SK-N-SH treated with all-trans-retinoic acid at 6 μM for 48 hours (cell line): ENCODE data around the gene BARHL1.

Experiments used
- ATAC-seq: fragments of 200-7000 bp; cut with Tn5 transposase; 3 replicates; pipeline ENCODE4 v1.9.1; 2020; ENCODE audit warnings: mild to moderate bottlenecking, moderate library complexity
- ARNTL ChIP-seq: fragments of 450-650 bp; formaldehyde crosslinking; IDR thresholded peaks from 2 replicates; pipeline ENCODE4 v1.5.0; 2020; ENCODE audit warnings: low read depth, mild to moderate bottlenecking, moderate library complexity, borderline replicate concordance
- BACH2 ChIP-seq: fragments of 250-450 bp; sonication (Bioruptor Pico); IDR thresholded peaks from 2 replicates; pipeline ENCODE4 v1.9.0; 2021; ENCODE audit warnings: mild to moderate bottlenecking, borderline replicate concordance
- CSDC2 ChIP-seq: fragments of 250-450 bp; sonication (Bioruptor Pico); IDR thresholded peaks from 2 replicates; pipeline ENCODE4 v1.5.0; 2020; ENCODE audit warnings: mild to moderate bottlenecking, moderate library complexity
- ESRRG ChIP-seq: fragments of 250-450 bp; sonication (Bioruptor Pico); IDR thresholded peaks from 2 replicates; pipeline ENCODE4 v1.6.1; 2021; ENCODE audit warnings: mild to moderate bottlenecking
- GLIS3 ChIP-seq: fragments of 250-450 bp; sonication (Bioruptor Pico); IDR thresholded peaks from 2 replicates; pipeline ENCODE4 v1.5.0; 2020; ENCODE audit warnings: mild to moderate bottlenecking, moderate library complexity
- OSR1 ChIP-seq: fragments of 250-450 bp; sonication (Bioruptor Pico); IDR thresholded peaks from 2 replicates; pipeline ENCODE4 v1.8.0; 2022; ENCODE audit warnings: moderate library complexity, mild to moderate bottlenecking, inconsistent platforms
- PPARA ChIP-seq: fragments of 250-450 bp; sonication (Bioruptor Pico); IDR thresholded peaks from 2 replicates; pipeline ENCODE4 v1.5.0; 2020; ENCODE audit warnings: mild to moderate bottlenecking, borderline replicate concordance
- RARB ChIP-seq: fragments of 250-450 bp; sonication (Bioruptor Pico); IDR thresholded peaks from 2 replicates; pipeline ENCODE4 v1.8.0; 2021; ENCODE audit warnings: mild to moderate bottlenecking, moderate library complexity
- SNAI2 ChIP-seq: fragments of 250-450 bp; sonication (Bioruptor Pico); IDR thresholded peaks from 2 replicates; pipeline ENCODE4 v1.5.0; 2020; ENCODE audit warnings: mild to moderate bottlenecking, moderate library complexity
- TCF4 ChIP-seq: fragments of 250-450 bp; sonication (Bioruptor Pico); IDR thresholded peaks from 2 replicates; pipeline ENCODE4 v1.8.0; 2021; ENCODE audit warnings: mild to moderate bottlenecking, moderate library complexity, borderline replicate concordance
- TOX ChIP-seq: fragments of 250-450 bp; sonication (Bioruptor Pico); IDR thresholded peaks from 2 replicates; pipeline ENCODE4 v1.8.0; 2021; ENCODE audit warnings: mild to moderate bottlenecking, moderate library complexity, borderline replicate concordance
- ZC3H10 ChIP-seq: fragments of 250-450 bp; sonication (Bioruptor Pico); IDR thresholded peaks from 2 replicates; pipeline ENCODE4 v1.5.1; 2021; ENCODE audit warnings: mild to moderate bottlenecking, moderate library complexity
- ZFP3 ChIP-seq: fragments of 250-450 bp; sonication (Bioruptor Pico); IDR thresholded peaks from 2 replicates; pipeline ENCODE4 v1.5.0; 2020; ENCODE audit warnings: mild to moderate bottlenecking, moderate library complexity
- ZFP30 ChIP-seq: fragments of 450-650 bp; formaldehyde crosslinking; IDR thresholded peaks from 2 replicates; pipeline ENCODE4 v1.5.0; 2022; ENCODE audit warnings: mild to moderate bottlenecking, moderate library complexity
- ZNF70 ChIP-seq: fragments of 450-650 bp; formaldehyde crosslinking; IDR thresholded peaks from 2 replicates; pipeline ENCODE4 v1.5.0; 2020; ENCODE audit warnings: mild to moderate bottlenecking, moderate library complexity
- ZNF8 ChIP-seq: fragments of 450-650 bp; formaldehyde crosslinking; IDR thresholded peaks from 2 replicates; pipeline ENCODE4 v1.5.0; 2020; ENCODE audit warnings: mild to moderate bottlenecking, moderate library complexity
- TF ChIP-seq, protein P1 (sequence below): fragments of 250-450 bp; sonication (Bioruptor Pico); IDR thresholded peaks from 2 replicates; pipeline ENCODE4 v1.8.0; 2020; ENCODE audit warnings: mild to moderate bottlenecking, moderate library complexity, borderline replicate concordance
- TF ChIP-seq, protein P2 (sequence below): fragments of 250-450 bp; sonication (Bioruptor Pico); IDR thresholded peaks from 2 replicates; pipeline ENCODE4 v1.5.0; 2020; ENCODE audit warnings: mild to moderate bottlenecking, moderate library complexity
- TF ChIP-seq, protein P3 (sequence below): fragments of 250-450 bp; sonication (Bioruptor Pico); IDR thresholded peaks from 2 replicates; pipeline ENCODE4 v1.5.1; 2020; ENCODE audit warnings: low read depth, mild to moderate bottlenecking, moderate library complexity
- TF ChIP-seq, protein P4 (sequence below): fragments of 250-450 bp; sonication (Bioruptor Pico); IDR thresholded peaks from 2 replicates; pipeline ENCODE4 v1.8.0; 2021; ENCODE audit warnings: low read depth, mild to moderate bottlenecking, moderate library complexity, borderline replicate concordance
- TF ChIP-seq, protein P5 (sequence below): fragments of 250-450 bp; sonication (Bioruptor Pico); IDR thresholded peaks from 2 replicates; pipeline ENCODE4 v1.5.1; 2021; ENCODE audit warnings: mild to moderate bottlenecking, moderate library complexity

Gene BARHL1

DNA sequence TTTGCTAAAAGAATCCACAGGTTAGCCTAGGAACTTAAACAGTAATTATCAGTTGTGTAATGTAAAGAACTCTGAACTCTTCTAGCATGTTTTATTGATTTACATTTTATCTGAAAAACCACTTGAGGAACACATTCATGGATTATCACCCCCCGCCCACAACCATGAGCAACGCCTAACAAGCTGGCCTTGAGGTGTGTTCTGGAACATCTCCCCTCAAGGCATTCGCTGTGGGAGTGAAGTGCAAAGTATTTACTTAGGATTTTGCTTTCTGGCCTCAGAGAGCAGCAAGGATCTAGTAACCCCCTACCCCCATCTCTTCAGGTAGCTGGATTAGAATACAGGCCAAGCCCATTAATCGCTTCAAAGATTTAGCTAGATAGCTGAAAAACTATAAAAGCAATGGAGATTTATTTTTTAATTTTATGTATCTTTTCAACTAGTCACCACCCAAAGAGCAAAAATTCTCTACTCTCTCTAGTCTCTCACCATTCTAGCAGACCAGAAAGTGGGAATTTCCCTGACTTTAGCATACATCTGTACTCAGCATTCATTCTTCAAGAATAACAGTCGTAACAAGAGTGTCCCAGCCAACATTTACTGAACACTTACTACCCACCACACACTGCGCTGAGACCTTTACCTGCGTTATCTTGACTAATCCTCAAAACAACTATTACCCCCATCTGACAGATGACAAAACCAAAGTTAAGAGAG, 50.2 kb downstream of the BARHL1 start:
- ATAC-seq: no peak
- TF ChIP-seq TCF4 (CRISPR knock-in tag): no peak
- TF ChIP-seq BACH2: no peak
- TF ChIP-seq, protein P1, sequence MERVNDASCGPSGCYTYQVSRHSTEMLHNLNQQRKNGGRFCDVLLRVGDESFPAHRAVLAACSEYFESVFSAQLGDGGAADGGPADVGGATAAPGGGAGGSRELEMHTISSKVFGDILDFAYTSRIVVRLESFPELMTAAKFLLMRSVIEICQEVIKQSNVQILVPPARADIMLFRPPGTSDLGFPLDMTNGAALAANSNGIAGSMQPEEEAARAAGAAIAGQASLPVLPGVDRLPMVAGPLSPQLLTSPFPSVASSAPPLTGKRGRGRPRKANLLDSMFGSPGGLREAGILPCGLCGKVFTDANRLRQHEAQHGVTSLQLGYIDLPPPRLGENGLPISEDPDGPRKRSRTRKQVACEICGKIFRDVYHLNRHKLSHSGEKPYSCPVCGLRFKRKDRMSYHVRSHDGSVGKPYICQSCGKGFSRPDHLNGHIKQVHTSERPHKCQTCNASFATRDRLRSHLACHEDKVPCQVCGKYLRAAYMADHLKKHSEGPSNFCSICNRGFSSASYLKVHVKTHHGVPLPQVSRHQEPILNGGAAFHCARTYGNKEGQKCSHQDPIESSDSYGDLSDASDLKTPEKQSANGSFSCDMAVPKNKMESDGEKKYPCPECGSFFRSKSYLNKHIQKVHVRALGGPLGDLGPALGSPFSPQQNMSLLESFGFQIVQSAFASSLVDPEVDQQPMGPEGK: no peak
- TF ChIP-seq, protein P2, sequence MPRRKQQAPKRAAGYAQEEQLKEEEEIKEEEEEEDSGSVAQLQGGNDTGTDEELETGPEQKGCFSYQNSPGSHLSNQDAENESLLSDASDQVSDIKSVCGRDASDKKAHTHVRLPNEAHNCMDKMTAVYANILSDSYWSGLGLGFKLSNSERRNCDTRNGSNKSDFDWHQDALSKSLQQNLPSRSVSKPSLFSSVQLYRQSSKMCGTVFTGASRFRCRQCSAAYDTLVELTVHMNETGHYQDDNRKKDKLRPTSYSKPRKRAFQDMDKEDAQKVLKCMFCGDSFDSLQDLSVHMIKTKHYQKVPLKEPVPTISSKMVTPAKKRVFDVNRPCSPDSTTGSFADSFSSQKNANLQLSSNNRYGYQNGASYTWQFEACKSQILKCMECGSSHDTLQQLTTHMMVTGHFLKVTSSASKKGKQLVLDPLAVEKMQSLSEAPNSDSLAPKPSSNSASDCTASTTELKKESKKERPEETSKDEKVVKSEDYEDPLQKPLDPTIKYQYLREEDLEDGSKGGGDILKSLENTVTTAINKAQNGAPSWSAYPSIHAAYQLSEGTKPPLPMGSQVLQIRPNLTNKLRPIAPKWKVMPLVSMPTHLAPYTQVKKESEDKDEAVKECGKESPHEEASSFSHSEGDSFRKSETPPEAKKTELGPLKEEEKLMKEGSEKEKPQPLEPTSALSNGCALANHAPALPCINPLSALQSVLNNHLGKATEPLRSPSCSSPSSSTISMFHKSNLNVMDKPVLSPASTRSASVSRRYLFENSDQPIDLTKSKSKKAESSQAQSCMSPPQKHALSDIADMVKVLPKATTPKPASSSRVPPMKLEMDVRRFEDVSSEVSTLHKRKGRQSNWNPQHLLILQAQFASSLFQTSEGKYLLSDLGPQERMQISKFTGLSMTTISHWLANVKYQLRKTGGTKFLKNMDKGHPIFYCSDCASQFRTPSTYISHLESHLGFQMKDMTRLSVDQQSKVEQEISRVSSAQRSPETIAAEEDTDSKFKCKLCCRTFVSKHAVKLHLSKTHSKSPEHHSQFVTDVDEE (CRISPR knock-in tag): no peak
- no peak for TF ChIP-seq ZC3H10 (CRISPR knock-in tag)
- no peak for TF ChIP-seq TOX (CRISPR knock-in tag)
- no peak for TF ChIP-seq ZNF8
- TF ChIP-seq ZFP30 (CRISPR knock-in tag): no peak
- TF ChIP-seq, protein P3, sequence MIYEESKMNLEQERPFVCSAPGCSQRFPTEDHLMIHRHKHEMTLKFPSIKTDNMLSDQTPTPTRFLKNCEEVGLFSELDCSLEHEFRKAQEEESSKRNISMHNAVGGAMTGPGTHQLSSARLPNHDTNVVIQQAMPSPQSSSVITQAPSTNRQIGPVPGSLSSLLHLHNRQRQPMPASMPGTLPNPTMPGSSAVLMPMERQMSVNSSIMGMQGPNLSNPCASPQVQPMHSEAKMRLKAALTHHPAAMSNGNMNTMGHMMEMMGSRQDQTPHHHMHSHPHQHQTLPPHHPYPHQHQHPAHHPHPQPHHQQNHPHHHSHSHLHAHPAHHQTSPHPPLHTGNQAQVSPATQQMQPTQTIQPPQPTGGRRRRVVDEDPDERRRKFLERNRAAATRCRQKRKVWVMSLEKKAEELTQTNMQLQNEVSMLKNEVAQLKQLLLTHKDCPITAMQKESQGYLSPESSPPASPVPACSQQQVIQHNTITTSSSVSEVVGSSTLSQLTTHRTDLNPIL: no peak
- TF ChIP-seq, protein P4, sequence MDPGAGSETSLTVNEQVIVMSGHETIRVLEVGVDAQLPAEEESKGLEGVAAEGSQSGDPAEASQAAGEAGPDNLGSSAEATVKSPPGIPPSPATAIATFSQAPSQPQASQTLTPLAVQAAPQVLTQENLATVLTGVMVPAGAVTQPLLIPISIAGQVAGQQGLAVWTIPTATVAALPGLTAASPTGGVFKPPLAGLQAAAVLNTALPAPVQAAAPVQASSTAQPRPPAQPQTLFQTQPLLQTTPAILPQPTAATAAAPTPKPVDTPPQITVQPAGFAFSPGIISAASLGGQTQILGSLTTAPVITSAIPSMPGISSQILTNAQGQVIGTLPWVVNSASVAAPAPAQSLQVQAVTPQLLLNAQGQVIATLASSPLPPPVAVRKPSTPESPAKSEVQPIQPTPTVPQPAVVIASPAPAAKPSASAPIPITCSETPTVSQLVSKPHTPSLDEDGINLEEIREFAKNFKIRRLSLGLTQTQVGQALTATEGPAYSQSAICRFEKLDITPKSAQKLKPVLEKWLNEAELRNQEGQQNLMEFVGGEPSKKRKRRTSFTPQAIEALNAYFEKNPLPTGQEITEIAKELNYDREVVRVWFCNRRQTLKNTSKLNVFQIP: no peak
- TF ChIP-seq CSDC2 (CRISPR knock-in tag): no peak
- no peak for TF ChIP-seq ZFP3 (CRISPR knock-in tag)
- TF ChIP-seq RARB (CRISPR knock-in tag): no peak
- TF ChIP-seq SNAI2: no peak
- no peak for TF ChIP-seq PPARA

DNA sequence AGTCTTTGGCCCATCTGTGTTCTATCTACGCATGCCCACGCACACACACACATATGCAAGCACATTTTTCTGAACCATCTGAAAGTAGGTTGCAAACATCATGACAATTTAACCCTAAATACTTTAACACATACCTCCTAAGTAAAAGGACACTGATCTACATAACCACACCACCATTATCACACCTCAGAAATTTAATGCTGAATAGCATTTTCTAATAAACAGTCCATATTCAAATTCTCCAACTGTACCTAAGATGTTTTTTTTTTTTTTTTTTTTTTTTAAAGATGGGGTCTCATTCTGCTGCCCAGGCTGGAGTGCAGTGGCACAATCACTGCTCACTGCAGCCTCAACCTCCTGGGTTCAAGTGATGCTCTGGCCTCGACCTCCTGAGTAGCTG, 51.9 kb downstream of the BARHL1 start:
- no peak for ATAC-seq
- TF ChIP-seq RARB (CRISPR knock-in tag) (no peak), ARNTL (no peak), ZFP30 (CRISPR knock-in tag) (no peak), ESRRG (no peak), OSR1 (no peak), ZNF8 (no peak), TCF4 (CRISPR knock-in tag) (no peak), GLIS3 (CRISPR knock-in tag) (no peak), ZNF70 (no peak), PPARA (no peak)
- TF ChIP-seq, protein P3: no peak
- TF ChIP-seq, protein P4: no peak
- TF ChIP-seq, protein P5, sequence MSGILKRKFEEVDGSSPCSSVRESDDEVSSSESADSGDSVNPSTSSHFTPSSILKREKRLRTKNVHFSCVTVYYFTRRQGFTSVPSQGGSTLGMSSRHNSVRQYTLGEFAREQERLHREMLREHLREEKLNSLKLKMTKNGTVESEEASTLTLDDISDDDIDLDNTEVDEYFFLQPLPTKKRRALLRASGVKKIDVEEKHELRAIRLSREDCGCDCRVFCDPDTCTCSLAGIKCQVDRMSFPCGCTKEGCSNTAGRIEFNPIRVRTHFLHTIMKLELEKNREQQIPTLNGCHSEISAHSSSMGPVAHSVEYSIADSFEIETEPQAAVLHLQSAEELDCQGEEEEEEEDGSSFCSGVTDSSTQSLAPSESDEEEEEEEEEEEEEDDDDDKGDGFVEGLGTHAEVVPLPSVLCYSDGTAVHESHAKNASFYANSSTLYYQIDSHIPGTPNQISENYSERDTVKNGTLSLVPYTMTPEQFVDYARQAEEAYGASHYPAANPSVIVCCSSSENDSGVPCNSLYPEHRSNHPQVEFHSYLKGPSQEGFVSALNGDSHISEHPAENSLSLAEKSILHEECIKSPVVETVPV (CRISPR knock-in tag): no peak
